ENCODE measurements around the gene GNAL.

- no peak for TF ChIP-seq CTCF (IDR thresholded peaks at IDR 0.05; ENCODE audit: insufficient read depth, low read depth, low read length)
- no peak for TF ChIP-seq EZH2 (IDR thresholded peaks at IDR 0.05; ENCODE audit: insufficient read depth, low read length)
Observed at GRCh38 chr18:11891737-11892136, 202.7 kb downstream of the GNAL start.
